NCI-H1436 treated with DMSO at 0.1 percent for 48 hours (cell line): ENCODE results near the gene CRELD2.

Source experiments
- DNase-seq: peaks from one replicate; lab custom pipeline; 2025; lab: John Stamatoyannopoulos, UW

Gene CRELD2

DNA sequence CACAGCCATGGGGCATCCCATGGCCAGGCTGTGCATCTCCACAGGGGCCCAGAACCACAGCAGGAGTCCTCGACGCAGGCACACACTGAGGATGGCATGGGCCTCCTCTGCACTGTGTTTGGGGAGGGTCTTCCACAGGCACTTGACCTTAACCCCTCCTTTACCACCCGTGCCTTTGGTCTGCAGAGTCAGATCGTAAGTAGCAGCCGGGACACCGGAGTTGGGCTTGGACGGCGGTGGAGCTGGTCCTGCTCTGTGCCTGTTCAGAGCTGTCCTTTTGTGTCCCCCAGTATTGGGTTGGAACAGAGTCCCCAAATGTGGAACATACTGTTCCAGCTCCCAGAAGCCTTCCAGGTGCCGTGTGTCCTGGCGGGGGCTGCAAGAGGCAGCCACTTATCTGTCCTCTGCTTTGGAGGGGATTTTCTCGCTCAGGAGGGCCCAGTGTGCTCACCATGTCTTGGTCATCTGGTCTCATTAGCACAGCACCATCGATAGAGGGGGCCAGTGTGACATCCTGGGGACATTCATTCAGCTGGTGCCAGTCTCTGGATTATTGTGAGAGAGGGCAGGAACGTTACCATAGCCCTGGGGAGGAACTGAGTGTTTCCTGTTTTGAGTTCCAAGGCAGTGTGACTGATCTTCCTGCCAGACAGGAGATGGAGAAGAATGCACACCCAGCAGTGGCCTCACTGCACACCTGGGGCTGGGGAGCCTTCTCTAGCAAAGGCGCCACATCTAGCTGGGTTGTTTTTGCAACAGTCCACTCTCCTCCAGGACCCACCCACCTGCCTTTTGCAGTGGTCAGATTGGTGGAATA, 12.4 kb downstream of the CRELD2 start:
- no peak for DNase-seq

DNA sequence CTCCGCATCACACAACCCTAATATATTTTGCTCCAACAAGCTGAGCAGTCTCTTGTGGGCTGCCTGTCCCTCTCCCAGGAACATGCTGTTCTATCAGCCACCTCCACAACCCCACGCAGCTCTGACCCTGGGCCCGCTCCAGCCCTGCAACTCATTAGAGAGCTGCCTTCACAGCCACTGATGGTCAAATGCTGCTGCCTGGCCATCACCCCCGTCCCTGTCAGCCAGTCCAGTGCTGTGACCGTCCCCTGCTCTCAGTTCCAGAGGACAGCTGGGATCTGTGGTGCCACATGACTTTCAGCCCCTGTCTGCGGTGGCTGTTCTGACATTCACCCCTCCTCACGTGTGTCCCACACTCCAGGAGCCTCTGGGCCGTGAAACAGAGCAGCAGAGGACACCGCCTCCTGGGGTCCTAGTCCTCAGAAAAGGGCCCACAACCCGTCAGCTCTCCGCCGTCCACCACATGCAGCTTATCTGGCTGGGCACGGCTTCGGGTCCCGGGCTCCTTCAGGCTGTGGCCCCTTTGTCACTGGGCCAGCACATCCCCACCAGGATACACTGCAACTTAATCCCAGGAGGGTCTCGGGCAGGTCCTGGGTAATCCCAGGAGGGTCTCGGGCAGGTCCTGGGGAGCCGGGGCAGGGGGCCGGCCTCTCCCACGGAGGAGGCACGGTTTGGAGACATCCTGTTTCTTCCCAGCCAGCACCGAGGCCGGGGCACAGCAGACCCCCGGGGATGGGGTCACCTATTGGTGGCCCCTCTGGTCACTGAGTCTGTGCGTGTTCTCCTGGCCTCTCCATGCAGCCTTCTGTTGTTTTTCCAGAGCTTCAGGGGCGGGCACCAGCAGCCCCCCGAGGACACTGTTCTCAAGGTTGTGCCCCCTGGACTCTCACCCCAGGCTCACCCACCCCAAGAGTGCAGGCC, 15.1 kb downstream of the CRELD2 start:
- no peak for DNase-seq

DNA sequence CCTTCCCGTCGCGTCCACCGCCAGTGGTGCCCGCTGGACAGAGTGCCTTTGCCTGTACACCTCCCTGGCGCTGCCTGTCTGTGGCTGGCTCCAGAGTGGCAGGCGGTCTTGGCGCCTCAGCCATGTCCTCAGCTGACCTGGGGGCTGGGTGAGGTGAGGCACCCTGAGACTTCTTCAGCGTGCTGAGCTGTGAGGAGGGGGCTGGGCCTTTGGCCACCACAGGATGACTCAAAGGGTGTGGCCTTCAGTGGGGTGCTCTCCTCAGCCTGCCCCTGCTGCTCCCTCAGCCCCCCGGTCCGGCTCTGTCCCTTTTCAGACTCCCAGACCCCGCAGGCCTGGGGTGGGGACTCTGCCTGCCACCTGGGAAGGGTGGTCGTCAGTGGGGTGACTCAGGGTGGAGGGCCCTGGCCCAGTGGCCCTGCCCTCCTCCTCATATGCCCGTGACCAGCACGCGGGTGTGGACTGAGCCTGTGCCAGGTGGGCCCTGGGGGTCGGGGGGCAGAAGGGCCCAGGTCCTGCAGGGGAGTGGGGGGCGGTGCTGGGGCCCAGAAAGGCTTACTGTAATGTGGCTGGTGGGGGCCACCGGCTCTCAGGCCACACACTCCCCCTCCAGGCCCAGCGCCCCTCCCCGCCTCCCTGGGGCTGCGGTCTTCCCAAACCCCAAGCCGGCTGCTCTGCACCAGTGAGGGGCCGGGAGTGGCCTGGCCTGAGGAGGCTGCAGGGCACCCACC, 15.9 kb downstream of the CRELD2 start:
- DNase-seq = no peak

DNA sequence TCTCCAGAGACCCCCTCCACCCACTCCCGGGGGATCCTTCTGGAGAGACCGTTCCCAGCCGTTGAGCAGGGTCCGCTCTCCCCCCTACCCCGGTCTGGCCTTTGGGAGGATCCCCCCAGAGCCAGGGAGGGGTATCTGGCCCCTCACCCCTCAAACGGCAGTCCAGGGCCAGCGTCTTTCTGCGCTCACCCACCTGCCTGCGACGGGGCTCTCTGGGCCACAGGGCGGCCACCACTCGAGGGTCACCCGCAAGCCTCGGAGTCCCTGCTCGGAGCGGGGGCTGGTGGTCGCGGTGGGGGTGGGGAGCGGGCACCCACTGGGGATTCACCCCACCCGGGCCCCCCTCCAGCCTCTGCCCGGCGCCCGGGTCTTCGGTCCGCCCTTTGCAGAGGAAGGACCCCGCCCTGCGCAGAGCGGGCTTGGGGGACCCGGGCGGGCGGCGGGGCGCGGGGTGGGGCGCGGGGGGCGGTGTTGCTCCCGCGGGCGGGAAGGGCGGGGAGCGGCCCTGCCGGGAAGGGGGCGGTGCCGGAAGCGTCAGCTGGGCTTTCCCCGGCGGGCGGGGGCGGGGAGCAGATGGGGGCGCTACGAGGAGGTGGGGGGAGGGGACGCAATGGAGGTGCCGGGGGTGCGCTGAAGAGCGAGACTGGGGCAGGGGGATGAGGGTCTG, 16.6 kb downstream of the CRELD2 start:
- no peak for DNase-seq

DNA sequence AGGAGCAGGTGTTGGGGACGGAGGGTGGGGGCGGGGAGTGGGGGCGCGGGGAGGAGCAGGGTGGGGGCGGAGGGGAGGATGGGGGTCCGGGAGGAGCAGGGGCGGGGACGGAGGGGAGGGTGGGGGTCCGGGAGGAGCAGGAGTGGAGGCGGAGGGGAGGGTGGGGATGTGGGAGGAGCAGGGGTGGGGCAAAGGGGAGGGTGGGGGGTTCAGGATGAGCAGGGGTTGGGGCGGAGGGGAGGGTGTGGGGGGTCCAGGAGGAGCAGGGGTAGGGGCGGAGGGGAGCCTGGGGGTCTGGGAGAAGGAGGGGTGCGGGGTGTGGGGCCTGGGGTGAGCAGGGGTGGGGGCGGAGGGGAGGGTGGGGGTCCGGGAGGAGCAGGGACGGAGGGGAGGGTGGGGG, 17.1 kb downstream of the CRELD2 start:
- no peak for DNase-seq

DNA sequence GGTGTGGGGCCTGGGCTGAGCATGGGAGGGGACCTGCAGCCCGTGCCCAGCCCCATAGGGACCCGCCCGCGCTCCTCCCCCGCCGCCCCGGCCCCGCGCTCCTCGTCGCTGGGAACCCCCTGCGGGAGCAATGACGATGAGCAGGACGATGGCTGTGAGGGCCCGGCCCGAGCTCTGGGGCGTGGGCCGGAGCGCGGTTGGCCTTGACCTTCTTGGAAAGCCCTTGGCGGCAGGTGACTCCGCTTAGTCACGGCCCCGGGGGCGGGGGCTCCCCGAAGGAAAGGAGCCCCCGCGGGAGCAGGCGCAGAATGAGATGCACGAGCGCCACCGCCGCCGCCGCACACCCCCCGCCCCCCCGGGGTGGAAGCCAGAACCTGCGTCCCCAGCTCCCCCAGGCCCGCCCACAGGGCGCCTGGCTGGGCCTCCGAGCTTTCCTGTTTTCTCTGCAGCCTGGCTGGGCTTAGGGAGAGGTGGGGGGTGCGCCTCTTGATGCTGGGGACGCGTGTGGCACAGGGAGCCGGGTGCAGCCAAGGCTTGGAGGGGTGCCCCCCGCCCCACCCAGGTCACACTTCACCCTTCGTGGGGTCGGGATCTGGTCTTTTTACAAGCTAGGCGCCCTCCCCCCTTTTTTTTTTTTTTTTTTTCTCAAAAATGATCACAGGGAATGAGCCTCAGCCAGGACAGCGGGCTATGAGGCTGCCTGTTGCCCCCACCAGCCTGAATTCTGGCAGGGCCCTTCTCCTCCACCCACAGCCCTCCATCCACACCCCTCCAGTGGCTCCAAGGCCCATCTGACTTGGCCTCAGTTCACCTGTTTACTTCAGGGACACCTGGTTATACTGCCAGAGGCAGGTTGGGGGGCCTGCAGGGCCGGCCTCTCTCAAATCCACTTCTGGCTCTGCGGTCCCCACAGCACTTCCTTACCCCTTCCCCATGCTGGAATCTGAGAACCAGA, 17.9 kb downstream of the CRELD2 start:
- DNase-seq = peak; percentile 28

DNA sequence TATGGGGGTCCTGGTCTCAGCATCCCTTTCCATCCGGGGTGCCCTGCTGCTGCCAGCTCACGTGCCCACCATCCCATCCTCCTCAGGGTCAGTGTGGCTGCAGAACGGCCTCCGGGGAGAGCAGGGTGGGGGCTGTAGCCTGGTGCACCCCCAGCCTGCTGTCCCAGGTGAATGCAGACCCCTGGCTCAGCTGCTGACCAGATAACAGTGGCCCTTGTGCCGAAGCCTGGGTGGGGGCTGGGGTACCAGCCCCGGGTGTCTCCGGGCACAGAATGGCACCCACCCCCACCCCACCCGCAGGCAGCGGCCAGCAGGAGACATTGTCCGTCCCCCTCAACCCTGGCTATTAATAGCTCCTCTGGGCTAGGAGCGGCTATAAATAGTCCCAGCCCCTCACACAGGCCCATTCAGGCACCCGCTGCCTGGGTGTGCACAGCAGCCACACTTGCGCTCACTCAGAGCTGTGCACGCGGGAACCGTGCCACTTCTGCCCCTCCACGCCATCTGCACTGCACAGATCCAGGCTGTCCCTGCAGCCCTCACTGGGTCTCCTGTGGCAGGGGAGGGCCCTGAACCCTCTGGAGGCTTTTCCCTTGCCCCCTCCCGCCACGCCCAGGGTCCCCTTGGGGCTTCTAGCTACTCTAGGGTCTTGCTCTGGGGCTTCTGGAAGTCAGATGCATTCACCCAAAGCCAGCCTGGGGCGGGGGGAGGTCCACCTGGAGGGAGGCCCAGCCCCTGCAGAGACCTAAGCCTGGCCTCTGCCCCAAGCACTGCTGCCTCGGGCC, 18.7 kb downstream of the CRELD2 start:
- no peak for DNase-seq

DNA sequence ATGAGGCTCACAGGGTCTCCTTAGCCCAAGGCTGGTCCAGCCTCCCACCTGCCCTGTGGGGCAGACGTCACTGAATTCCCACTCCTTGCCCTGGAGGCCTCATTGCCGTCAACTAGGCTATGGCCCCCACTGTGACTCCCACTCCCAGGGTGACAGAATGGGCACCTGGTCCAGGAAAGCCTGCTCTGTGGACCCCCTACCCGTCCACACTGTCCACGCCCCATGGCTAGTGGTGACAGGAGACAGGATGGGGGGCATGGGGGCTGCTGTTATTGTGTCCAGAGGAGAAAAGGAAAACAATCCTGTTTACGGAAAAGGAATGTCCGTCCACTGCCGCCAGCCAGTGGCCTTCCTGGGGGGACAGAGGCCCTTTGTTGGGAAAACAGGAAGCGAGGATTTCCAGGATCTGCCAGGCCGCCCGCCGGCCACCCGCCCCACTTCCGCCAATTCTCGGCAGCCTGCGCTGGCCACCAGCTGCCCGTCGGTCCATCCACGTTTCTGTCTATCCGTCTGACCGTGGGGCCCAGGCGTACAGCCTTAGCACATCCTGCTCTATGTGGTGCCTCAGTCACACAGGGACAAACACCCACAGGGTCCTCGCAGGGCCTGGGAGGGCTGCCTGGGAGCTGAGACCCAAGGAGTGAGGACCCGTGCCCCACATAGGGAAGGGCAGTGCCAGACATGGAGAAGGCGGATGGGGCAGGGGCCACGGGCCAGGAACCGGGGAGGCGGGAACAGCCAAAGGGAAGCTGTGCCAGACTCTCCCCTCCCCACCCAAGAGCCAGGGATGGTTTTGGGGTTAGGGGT, 19.5 kb downstream of the CRELD2 start:
- no peak for DNase-seq

DNA sequence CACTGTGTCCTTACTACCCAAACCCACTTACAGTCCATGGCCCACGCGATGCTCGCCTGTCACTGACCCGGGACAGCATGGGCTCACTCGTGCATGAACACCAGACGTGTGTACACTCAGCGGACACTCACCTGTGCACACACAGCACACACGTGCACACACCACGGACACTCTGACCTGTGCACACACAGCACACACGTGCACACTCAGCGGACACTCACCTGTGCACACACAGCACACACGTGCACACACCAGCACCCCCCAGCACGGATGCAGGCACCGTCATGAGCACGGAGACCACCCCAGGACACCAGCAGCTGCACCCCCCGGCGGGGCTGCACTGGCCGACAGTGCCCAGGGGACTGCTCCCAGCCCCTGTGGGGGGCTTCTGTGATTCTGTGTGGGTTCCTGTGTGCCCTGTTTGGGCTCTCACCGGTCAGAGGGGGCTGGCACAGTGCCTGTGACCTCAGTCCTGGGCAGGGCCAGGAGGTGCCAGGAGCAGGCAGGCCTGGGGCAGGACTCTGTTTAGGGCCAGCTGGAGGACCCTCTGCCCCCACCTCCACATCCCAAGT, 20.2 kb downstream of the CRELD2 start:
- no peak for DNase-seq

DNA sequence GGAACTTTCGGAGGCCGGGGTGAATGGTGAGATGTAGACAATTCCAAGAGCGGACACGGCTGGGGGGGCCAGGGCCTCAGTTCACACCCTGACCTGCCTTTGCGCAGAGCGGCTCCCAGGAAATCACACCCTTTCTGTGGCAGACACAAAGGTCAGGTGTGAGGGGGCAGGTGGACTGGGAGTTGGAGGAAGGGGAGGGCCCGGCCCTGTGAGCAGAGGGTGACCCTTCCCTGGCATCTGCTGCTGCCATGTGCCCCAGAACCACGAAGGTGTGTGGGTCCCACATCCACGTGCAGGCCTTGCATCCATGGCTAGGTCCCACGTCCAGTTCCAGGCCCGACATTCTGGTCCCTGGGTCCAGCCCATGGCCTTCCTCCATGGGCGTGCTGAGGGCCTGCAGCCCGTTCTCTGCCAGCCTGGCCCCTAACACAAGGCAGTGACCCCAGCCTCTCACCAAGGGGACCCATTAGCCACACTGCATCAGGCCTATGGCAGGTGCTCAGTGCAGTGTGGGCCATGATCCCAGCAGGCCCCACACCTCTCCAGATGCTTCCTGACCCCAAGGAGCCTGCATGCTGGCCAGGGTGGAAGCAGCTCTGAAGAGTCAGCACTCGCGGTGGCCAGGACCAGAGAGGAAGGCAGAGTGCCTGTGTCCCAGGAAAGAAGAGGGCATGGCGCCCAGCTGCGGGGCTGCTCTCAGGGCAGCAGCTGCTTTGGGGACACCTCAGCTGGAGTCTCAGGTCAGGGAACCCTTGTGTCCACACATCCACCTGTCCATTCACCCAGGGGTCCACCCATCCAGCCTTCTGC, 23.3 kb downstream of the CRELD2 start:
- no peak for DNase-seq

DNA sequence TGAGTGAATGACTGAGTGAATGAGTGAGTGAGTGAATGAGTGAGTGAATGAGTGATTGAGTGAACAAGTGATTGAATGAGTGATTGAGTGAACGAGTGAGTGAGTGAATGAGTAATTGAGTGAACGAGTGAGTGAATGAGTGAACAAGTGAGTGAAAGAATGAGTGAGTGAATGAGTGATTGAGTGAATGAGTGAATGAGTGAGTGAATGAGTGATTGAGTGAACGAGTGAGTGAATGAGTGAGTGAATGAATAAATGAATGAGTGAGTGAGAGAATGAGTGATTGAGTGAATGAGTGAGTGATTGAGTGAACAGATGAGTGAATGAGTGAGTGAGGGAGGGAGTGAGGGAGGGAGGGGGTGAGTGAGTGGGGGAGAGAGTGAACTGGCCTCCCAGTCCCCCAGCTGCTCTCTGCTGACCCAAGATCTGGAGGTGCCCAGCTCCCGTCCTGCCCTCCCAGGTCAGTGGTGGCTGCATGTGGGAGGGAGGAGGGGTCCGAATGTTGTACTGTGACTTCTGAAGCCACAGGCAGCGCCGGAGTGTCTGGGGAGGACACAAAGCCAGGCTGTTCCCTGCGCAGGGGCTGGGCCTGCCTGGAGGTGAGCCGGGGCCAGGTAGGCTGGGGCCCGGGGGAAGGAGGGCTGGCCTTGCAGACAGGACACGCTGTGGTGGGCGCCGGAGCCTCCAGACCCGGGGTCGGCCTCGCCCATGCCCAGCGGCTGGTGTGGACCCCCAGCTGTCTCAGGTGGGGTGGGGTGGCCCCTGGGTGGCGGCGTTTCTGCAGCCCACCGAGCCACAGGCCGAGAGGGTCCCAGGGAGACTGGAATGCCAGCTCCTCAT, 24.4 kb downstream of the CRELD2 start:
- DNase-seq = no peak

DNA sequence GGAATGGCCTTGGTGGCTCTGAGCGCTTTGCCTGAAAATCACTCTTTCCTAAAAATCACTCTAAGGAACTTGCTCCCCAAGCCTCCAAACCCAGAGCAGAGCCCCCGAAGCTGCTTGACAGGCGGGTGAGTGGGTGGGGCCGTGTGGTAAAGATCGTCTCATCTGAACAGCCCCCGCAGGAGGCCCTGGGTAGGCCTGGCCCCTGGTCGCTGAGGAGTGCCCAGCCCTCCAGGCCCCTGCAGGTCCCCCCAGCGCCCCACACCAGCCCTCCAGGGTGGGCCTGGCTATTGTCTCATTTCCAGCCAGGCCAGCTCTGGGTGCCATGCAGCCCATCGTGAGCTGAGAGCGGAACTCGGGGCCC, 25.0 kb downstream of the CRELD2 start:
- no peak for DNase-seq

DNA sequence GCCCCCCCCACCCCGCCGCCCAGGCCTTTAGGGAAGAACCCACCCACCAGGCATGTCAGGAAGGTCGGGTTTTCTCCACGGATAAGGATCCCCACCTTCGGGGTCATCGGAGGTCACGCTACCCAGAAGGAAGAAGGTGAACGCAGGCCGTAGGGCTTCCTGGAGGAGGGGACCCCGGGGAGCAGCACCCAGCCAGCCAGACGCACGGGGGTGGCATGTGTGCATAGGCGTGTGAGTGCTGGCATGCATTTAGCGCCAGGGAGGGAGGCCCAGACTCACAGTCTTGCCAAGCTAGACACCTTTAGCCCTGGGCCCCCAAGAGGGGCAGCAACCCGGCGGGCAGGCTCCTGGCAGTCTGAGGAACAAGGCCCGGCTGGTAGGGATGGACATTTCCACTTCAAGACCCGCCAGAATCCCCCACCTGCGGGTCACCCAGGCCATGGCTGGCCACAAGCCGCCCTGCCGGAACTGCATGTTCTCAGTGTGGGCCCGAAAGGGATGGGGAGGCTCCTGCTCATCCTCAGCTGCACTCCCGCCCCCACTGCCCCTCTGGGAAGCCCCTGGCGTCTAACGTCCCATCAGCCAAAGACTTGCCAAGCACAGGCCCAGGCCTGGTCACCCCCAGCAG, 25.5 kb downstream of the CRELD2 start:
- DNase-seq = no peak

DNA sequence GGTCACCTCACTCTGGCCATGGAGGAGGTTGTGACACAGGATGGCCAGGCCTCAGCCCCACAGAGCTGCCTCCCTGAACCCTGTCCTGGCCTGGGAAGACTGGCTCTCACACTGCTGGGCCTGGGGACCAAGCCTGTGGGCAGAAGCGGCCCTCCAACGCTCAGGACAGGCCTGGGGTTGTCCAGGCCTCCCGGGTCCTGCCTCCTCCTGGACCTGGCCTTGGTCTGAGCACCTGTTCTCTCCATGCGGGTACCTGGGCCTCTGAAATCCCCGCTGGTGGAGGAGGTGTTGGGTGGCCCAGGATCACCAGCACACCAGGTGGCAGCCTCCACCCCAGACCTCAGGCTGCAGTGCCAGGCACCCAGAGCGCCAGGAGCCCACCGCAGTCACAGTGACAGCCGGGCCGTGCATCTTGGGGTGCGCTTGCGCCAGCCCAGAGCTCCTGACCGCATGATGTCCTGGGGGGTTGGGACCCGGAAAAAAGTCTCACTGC, 26.0 kb downstream of the CRELD2 start:
- no peak for DNase-seq

DNA sequence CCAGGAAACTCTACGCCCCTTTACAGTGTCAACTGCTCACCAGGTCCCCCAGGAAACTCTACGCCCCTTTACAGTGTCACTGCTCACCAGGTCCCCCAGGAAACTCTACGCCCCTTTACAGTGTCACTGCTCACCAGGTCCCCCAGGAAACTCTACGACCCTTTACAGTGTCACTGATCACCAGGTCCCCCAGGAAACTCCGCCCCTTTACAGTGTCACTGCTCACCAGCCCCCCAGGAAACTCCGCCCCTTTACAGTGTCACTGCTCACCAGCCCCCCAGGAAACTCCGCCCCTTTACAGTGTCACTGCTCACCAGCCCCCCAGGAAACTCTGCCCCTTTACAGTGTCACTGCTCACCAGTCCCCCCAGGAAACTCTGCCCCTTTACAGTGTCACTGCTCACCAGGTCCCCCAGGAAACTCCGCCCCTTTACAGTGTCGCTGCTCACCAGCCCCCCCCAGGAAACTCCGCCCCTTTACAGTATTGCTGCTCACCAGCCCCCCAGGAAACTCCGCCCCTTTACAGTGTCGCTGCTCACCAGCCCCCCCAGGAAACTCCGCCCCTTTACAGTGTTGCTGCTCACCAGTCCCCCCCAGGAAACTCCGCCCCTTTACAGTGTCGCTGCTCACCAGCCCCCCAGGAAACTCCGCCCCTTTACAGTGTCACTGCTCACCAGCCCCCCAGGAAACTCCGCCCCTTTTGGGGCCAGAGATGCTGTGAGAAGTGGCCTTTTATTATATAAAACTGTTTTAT, 26.8 kb downstream of the CRELD2 start:
- peak; percentile 30 for DNase-seq
